AML-193 (cell line): ENCODE data around the gene KNDC1.

ENCODE experiments used
- DNase-seq, 2 experiments: peaks; one replicate each; lab custom pipeline; 2025; lab: John Stamatoyannopoulos, UW

KNDC1 gene

DNA sequence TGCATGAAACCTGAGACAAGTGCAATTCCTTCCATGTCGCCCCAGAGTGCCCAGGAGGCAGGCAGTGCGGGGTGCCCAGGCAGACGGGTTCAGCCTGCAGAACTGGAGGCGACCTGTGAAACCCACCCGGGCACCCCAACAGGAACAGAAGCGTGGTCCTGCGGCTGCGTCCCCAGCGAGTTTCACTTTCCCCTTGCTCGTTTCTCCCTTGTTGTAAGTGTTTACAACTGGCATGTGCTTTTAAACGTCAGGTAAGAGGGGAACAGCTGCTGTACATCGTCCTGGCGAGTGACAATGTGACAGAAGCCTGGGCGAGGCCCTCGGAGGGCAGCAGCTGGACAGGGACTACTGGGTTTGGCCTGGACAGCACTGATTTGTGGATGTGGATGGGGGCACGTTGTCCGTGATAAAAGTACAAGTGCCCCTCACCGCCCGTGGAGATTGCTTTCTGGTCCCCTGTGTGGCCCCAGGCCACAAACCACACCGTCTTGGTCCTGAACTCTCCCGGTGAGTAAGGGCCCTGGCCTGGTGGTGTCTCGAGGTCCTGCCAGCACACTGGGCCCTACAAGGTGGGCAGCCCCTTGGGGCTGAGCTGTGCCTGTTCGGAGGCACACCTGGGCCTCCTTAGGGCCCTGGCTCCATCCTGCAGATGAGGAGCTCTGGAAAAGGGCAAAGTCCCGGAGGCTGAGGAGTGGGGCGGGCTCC is 81.6 kb downstream of the KNDC1 start:
- DNase-seq: no peak

DNA sequence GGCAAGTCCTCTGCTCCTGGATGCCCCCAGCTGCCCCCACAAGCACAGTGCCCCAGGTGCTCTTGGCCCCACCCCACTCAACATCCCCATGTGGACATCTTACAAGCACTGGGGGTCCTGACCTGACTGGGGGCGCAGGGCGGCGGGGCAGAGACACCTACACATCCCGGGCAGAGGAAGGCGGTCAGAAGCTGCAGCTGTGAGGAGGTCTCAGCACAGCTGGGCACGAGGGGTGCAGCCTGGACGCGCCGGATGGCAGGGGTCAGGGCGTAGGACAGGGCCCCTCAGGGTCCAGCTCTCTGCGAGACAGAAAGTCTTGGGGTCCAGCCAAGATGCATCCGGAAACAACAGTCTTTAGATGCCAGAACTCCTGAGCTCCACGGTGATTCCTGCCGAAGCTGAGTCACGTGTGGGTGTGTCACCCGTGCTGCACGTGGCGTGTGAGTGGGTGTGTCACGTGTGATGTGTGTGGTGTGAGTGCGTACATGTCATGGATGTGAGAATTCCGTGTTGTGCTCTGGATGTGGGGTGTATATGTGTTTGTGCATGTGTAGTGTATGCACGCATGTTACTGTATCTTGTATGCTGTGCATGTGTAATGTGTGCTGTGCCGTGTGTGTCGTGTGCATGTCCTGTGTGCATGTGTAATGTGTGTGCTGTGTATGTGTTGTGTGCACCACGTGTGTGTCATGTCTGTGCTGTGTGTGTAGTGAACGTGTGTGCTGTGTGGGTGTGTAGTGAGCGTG is 82.8 kb downstream of the KNDC1 start:
- no peak for DNase-seq

DNA sequence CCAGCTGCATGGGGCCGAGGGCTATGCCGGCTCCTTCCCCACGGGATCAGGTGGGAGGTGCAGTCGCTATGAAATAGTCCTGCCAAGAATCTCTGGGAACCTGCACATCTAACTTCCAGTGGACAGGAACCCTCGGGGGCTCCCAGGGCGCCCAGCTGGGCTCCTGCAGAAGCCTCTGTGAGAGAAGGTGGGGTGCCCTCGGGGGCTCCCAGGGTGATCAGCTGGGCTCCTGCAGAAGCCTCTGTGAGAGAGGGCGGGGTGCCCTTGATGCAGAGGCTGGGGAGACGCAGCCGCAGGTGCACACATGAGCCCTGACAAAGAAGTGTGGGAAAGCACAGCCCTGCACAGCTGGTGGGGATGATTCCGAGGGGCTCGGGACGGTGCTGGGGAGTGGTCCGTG is 83.6 kb downstream of the KNDC1 start:
- DNase-seq: no peak

DNA sequence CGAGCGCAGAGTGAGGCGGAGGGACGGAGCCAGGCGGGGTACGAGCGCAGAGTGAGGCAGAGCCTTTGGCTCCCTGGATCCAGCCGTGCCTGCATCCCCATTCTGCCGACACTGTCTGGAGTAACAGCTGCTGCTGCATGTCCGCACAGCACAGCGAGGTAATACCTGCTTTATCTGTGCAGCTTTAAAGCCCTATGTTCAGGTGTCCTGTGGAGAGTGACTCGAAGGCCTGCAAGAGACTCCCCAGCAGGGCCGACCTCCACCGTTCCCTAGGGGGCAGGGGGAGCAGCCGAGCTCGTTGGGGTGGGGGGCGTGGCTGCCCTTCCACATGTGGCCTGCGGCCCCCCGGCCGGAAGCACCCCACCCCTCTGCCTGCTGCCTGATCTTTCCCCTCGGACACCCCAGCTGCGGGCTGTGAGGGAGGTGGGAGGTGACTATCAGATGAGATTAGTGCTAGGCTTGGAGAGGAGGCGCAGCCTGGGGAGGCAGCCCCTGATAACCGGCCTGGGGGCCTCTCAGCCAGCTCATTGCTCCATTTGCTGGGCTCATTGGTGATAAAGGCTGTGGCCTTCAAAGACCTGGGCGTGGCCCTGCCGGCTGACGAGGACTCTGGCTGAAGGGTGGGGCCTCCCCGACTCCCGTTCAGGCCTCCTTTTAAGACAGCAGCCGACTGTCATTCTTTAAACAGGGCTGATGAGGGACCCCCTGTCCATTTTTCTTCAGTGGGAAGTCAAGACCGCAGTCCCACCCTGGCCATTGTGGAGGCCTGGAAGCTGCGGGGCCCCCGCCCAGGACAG is 85.6 kb downstream of the KNDC1 start:
- DNase-seq: no peak

DNA sequence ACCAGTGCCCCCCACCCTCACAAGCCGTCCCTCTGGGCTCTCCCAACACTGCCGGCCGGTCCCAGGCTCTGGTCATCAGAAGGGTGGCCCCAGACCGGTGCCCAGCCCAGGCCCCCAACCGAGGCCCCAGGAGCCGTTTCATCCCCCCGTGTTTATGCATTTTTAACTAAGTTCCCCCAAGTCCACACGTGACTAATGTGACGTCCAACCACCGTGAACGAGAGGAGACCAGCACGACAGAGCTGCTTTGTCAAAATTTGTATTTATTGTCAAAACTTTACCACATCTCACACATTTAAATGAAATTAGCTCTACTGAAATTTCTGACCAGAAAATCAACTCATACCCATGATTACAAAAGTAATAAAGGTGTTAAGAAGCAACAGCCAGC is 86.2 kb downstream of the KNDC1 start:
- no peak for DNase-seq

DNA sequence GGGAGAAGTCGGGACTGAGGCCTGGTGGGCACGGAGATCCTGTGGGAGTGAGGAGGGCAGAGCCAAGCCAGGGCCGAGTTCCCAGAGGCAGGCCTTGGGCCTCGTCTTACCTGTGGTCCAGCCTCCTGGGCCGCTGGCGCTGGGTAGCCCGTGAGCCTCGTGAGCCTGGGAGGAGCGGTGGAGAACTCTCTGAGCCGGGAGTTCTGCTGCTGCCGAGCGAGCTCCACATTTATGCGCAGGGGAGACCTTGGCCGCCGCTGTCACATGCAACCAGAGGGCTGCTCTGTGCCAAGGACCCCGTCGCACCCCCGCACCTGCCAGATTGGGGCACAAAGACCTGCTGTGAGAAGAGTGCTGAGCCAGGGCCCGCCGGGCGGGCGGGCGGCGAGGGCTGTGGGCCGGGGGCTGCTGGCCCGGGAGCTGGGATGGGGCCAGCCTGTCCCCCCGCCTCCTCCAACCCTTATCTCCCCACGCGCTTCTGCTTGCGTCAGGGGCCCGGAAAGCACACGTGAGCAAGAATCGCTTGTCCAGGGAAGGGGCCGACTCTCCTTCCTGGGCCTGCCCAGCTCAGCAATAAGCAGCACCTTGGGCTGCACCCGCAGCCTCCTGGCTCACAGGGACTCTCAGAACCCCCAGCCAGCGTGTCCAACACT is 87.8 kb downstream of the KNDC1 start:
- no peak for DNase-seq

DNA sequence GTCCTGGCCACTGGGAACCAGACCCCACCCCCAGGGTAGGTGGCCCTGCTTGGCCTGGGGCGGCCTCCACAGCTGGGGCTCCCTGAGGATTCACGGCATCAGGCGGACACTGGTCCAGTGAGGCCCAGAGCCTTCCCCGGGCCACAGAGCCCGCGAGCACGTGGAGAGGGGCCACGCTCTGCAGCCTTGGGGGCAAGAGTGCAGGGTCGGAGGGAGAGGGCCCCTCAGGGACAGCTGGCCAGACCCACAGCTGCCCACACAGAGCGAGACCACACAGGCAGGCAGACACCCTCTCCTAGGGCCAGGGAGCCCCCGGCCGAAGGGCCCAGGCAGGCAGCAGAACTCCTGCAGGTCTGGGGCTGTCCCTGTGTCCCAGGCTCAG is 88.3 kb downstream of the KNDC1 start:
- DNase-seq: no peak

GRCh38 chr10:133249094-133249780 is 89.2 kb downstream of the KNDC1 start:
- no peak for DNase-seq

DNA sequence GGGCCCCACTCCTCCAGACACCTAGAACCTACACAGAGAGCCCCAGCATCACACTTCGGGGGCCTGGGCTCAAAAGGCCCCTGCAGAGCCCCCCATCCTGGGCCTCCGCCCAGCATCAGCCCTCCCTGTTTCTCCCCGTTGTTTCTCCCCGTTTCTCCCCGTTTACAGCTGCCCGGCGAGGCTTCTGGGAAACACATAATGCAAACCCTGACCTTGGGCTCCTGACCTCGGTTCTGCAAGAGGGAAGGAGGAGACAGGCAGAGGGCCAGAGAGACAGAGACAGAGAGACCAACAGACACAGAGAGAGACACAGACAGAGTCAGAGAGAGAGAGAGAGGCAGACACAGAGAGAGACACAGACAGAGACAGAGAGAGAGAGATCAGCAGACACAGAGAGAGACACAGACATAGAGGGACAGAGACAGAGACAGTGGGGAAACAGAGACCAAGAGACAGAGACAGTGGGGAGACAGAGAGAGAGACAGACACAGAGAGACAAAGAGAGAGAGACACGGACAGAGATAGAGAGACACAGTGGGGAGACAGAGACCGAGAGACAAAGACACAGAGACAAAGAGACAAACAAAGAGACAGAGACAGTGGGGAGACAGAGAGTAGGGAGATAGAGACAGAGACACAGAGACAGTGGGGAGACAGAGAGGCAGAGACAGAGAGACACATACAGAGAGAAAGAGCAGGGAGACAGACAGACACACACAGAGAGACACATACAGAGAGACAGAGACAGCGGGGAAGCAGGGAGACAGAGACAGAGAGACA is 90.1 kb downstream of the KNDC1 start:
- no peak for DNase-seq

- DNase-seq: no peak
These were observed 91.6 kb downstream of the KNDC1 start for GRCh38 chr10:133251388-133252222.

DNA sequence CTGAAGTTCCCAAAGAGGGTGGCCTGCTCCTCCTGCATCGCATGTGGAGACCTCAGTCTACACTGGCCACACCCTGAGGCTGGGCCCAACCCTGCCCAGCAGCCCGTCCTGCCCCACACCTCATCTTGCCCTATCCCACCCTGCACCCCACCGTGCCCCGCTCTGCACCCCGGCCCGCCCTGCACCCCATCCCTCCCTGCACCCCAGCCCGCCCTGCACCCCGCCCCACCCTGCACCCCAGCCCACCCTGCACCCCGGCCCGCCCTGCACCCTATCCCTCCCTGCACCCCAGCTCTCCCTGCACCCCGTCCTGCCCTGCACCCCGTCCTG is 92.2 kb downstream of the KNDC1 start:
- no peak for DNase-seq

DNA sequence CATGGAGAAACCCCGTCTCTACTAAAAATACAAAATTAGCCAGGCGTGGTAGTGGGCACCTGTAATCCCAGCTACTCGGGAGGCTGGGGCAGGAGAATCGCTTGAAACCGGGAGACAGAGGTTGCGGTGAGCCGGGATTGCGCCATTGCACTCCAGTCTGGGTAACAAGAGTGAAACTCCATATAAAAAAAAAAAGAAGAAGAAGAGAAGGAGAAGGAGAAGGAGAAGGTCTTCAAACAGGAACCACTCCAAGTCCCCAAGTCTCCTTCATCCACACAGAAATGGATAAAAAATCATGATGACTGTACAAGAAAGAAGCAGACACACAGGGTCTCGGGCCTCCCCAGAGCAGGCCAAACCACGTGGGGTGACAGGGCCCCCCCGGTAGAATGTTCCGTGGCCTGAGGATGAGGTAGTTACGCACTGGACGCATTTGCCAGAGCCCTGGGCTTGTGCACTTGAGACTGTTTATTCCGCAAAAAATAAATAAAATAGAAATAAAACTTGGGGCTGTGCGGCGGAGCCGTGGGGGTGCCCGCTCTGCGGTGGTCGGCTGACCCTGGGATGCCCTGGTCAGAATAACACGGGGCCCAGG is 93.4 kb downstream of the KNDC1 start:
- no peak for DNase-seq

- DNase-seq: no peak
These were observed 94.6 kb downstream of the KNDC1 start for GRCh38 chr10:133254421-133255120.

GRCh38 chr10:133255323-133255722 is 95.3 kb downstream of the KNDC1 start:
- DNase-seq: no peak

- peak; percentile 26 to 32 for DNase-seq
These were observed 97.6 kb downstream of the KNDC1 start for GRCh38 chr10:133257489-133258065.

DNA sequence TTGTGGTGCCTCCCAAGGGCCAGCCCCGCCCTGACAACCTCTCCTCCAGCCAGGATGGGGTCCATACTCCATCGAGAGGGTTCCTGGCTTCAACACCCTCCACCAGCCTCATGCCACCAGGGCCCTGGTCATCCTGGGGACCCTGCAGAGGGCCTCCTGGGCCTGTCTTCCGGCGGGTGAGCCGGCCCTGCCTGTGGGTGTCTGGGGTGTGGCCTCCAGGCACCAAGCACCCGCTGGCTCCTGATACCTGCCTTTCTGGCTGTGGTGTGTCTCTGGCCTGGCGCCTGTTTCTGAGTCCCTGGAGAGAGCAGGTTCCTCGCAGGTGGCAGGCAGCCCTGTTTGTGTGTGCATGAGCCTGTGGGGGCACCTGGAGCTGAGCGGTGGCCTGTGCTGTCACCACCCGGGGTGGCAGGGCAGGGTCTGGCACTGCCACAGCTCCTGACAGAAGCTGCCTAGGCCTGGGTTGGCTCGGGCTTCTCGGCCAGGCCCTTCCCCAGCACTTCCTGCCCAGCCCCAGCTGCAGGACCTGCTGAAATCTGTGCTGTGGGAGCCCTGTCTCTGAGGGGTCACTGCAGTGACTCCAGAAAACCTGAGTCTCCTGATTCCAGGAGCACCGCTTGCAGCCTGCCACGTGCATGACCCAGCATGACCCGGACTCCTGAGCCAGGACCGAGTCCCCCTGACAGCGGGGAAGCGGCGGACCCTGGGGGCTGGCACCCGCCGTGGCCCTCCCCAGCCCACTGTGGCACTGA is 98.2 kb downstream of the KNDC1 start:
- no peak for DNase-seq

- DNase-seq: peak; percentile 87 to 90
These were observed 99.0 kb downstream of the KNDC1 start for GRCh38 chr10:133258818-133259601.
